Mucosa of rectum (tissue), 2 donors: ENCODE data around the gene ETF1.

Experiments
- H3K27ac ChIP-seq, 2 donors: one replicate each; pipeline ENCODE4 v1.7.0; 2013; ENCODE audit warnings: inconsistent platforms in 2 of 2, low read depth in 2 of 2, low read length in 2 of 2
- H3K27me3 ChIP-seq, 2 donors: one replicate each; pipeline ENCODE4 v1.7.0; 2013; ENCODE audit warnings: low read length in 2 of 2; ENCODE audit not compliant: control insufficient read depth in 2 of 2, insufficient read depth in 2 of 2
- H3K36me3 ChIP-seq, 2 donors: one replicate each; pipeline ENCODE4 v1.7.0; 2013; ENCODE audit warnings: low read length in 2 of 2; ENCODE audit not compliant: control insufficient read depth in 2 of 2, insufficient read depth in 2 of 2
- H3K4me1 ChIP-seq, 2 donors: one replicate each; pipeline ENCODE4 v1.7.0; 2013; ENCODE audit warnings: low read length in 2 of 2, mild to moderate bottlenecking in 1 of 2; ENCODE audit not compliant: control insufficient read depth in 2 of 2, insufficient read depth in 2 of 2
- H3K4me3 ChIP-seq, 2 donors: one replicate each; pipeline ENCODE4 v1.7.0; 2013; ENCODE audit warnings: low read length in 2 of 2
- H3K9ac ChIP-seq, 2 donors: one replicate each; pipeline ENCODE4 v1.7.0; 2013; ENCODE audit warnings: low read length in 2 of 2, low read depth in 1 of 2, mild to moderate bottlenecking in 1 of 2
- H3K9me3 ChIP-seq, 2 donors: one replicate each; pipeline ENCODE4 v1.7.0; 2013; ENCODE audit warnings: low read length in 2 of 2; ENCODE audit not compliant: control insufficient read depth in 2 of 2
- donor health status: healthy.
- donor health status: Normal muscosa, but diverticular disease.

Gene ETF1

DNA sequence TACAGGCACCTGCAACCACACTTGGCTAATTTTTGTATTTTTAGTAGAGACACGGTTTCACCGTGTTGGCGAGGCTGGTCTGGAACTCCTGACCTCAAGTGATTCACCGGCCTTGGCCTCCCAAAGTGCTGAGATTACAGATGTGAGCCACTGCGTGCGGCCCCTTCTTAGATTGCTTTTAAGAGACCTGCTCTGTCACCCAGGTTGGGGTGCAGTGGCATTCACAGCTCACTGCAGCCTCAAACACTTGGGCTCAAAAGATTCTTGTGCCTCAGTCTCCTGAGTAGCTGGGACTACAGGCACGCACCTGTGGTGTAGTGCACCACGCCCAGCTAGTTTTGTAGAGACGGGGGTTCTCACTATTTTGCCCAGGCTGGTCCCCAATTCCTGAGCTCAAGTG, 21.2 kb upstream of the ETF1 start:
- no peak overlapping the region for H3K9ac ChIP-seq
- peaks cover 81 to 83% of the 10 kb centered on the region in 2 donors for H3K36me3 ChIP-seq
- no peak overlapping the region for H3K4me3 ChIP-seq
- H3K27me3 ChIP-seq: no peaks in the 10 kb centered on the region
- no peak overlapping the region for H3K27ac ChIP-seq
- no peaks in the 10 kb centered on the region for H3K4me1 ChIP-seq
- no peaks in the 10 kb centered on the region for H3K9me3 ChIP-seq

DNA sequence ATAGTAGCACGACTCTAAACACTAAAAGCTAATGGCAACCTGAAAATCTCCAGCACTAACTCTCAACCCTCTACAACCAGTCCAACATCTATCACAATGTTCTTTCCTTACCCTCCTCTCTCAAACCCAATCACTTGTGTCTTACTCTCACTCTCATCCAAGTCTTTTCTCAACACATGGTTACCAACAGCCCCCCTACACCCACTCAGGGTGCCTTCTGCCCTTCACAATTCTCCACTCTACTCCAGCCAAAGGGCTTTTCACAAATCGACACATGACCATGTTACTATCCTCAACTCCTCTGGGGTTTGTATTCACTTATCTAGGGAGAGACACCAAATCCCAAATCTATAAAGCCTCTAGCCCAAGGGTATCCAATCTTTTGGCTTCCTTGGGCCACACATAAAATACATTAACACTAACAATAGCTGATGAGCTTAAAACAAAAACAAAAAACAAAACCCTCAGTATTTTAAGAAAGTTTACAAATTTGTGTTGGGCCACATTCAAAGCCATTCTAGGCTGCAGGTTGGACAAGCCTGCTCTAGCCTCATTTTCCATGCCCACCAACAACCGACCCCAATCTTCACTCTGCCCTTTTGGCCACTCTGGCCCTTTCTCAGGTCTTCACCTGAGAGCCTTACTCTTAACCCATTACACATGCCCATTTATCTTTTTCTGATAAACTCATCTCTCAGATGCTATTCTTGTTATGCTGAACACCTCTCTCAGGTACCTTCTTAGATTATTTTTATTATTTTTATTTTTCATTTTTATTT, 20.5 kb upstream of the ETF1 start:
- Histone ChIP-seq H3K4me1 (no peaks in the 10 kb centered on the region), H3K4me3 (no peak overlapping the region), H3K9ac (no peak overlapping the region), H3K36me3 (peaks cover 81 to 83% of the 10 kb centered on the region in 2 donors), H3K9me3 (no peaks in the 10 kb centered on the region), H3K27ac (no peak overlapping the region), H3K27me3 (no peaks in the 10 kb centered on the region)

DNA sequence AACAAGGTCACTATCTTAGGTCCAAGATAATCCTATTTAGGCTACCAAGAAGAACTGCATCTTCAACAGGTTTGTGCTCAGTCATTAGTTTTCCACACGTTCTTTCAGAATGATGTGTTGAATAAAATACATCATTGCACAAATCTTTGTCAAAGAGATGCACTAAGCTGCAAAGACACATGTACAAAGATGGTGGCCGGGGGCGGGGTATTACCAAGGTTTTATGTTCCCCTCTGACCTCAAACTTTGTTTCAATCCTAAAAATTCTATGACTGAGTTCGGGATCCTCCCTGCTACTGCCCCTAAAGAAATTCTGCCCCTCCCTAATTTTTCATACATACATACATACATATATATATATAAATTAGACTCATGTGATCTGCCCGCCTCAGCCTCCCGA, 17.9 kb upstream of the ETF1 start:
- H3K27me3 ChIP-seq: no peaks in the 10 kb centered on the region
- no peak overlapping the region for H3K9ac ChIP-seq
- no peaks in the 10 kb centered on the region for H3K9me3 ChIP-seq
- no peak overlapping the region for H3K4me3 ChIP-seq
- H3K36me3 ChIP-seq: peaks cover 83 to 85% of the 10 kb centered on the region in 2 donors
- H3K4me1 ChIP-seq: no peaks in the 10 kb centered on the region
- H3K27ac ChIP-seq: no peak overlapping the region

DNA sequence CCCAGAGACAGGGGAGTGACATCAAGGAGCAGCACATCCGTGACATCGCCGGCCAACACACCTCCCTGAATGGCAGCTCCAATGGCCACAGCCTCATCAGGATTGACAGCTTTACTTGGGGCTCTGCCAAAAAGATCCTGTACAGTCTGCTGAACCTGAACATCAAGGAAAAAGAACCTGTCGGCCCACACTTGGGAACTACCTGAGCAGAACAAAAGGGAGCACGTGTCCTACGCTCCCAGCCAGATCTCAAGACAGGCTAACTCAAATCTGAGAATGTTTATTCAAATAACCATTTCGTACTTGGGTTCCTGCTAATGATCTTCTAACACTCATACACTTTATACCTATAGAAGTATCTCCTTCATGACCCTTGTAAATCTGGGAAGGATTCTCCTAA, 16.9 kb upstream of the ETF1 start:
- H3K27ac ChIP-seq: no peak overlapping the region
- no peaks in the 10 kb centered on the region for H3K27me3 ChIP-seq
- H3K4me1 ChIP-seq: no peaks in the 10 kb centered on the region
- H3K9ac ChIP-seq: no peak overlapping the region
- H3K36me3 ChIP-seq: peaks cover 78 to 84% of the 10 kb centered on the region in 2 donors
- no peak overlapping the region for H3K4me3 ChIP-seq
- no peaks in the 10 kb centered on the region for H3K9me3 ChIP-seq

DNA sequence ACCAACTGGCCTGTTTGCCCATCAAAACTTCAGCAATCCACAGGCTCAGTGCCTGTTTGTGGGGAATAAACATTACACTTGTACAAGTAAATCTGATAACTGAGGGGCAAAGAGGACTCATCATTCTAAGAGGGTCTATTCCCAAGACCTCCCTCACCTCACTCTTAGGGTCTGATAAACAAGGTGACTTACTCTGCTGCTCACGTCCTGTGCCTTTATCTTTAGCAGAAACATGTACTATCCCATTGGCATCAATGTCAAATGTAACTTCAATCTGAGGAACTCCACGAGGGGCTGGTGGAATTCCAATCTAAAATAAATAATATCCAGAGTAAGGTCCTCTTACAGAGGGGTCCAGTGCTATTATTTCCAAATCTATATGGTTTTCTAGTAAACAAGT, 14.6 kb upstream of the ETF1 start:
- H3K9ac ChIP-seq: no peak overlapping the region
- H3K27me3 ChIP-seq: no peaks in the 10 kb centered on the region
- H3K4me3 ChIP-seq: no peak overlapping the region
- H3K4me1 ChIP-seq: no peaks in the 10 kb centered on the region
- H3K9me3 ChIP-seq: no peaks in the 10 kb centered on the region
- no peak overlapping the region for H3K27ac ChIP-seq
- H3K36me3 ChIP-seq: peaks cover 65 to 82% of the 10 kb centered on the region in 2 donors

DNA sequence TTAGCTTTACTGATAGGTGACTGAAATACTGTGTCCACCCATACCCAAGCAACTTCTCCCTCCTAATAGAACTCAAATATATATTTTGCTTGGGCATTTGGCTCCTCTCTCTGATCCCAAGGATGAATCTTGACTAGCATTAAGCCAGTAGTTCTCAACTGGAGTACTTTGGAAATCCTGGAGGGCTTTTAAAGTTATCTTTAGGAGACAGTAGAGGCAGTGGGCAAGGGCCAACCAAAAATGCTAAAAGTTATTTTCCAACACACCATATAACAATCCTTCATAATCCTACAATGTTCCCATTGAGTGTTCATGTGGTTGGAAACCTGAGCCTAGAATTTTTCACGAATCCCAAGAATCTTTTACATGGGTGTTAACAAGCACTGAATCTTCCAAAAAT, 11.1 kb upstream of the ETF1 start:
- Histone ChIP-seq H3K27ac (no peak overlapping the region), H3K9me3 (no peaks in the 10 kb centered on the region), H3K9ac (no peak overlapping the region), H3K4me1 (no peaks in the 10 kb centered on the region), H3K36me3 (peaks cover 43 to 56% of the 10 kb centered on the region in 2 donors), H3K4me3 (no peak overlapping the region), H3K27me3 (no peaks in the 10 kb centered on the region)

DNA sequence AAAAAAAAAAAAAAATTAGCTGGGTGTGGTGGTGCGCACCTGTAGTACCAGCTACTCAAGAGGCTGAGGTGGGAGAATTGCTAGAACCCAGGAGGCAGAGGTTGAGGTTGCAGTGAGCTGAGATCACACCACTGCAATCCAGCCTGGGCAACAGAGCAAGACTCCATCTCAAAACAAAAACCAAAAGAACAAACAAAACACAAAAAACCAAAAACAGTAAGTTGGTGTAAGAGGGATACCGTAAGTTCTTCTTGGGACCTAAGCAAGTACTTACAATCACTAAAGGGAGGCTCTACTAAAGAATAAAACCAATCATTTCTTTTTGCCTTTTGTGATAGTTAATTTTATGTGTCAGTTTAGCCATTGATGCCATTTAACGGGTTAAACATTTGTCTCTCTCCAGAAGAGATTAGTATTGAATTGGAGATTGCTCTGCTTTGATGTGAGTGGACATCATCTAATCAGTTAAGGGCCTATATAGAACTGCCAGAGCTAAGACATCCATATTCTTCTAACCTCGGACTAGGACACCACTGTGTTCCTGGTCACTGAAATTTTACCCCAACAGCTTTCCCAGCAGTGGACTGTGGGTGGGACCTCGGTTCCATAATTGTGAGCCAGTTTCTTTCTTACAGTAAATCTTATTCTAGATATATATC, 10.5 kb upstream of the ETF1 start:
- H3K27me3 ChIP-seq: no peaks in the 10 kb centered on the region
- H3K4me1 ChIP-seq: no peaks in the 10 kb centered on the region
- H3K27ac ChIP-seq: no peak overlapping the region
- H3K36me3 ChIP-seq: peaks cover 38 to 50% of the 10 kb centered on the region in 2 donors
- no peak overlapping the region for H3K9ac ChIP-seq
- H3K9me3 ChIP-seq: no peaks in the 10 kb centered on the region
- H3K4me3 ChIP-seq: no peak overlapping the region

DNA sequence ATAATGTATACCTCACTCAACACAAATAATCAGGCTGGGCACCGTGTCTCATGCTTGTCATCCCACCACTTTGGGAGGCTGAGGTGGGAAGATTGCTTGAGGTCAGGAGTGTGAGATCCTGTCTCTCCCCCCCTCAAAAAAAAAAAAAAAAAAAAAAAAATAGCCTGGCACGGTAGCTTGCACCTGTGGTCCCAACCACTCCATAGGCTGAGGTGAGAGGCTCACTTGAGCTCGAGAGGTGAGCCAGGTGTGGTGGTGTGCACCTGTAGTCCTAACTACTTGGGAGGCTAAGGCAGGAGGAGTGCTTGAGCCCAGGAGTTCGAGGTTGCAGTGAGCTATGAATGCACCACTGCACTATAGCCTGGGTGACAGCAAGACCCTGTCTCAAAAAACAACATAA, 9.6 kb upstream of the ETF1 start:
- H3K9ac ChIP-seq: no peak overlapping the region
- H3K27ac ChIP-seq: no peak overlapping the region
- no peak overlapping the region for H3K4me3 ChIP-seq
- no peaks in the 10 kb centered on the region for H3K27me3 ChIP-seq
- H3K36me3 ChIP-seq: peaks cover 29 to 41% of the 10 kb centered on the region in 2 donors
- no peaks in the 10 kb centered on the region for H3K9me3 ChIP-seq
- no peaks in the 10 kb centered on the region for H3K4me1 ChIP-seq

DNA sequence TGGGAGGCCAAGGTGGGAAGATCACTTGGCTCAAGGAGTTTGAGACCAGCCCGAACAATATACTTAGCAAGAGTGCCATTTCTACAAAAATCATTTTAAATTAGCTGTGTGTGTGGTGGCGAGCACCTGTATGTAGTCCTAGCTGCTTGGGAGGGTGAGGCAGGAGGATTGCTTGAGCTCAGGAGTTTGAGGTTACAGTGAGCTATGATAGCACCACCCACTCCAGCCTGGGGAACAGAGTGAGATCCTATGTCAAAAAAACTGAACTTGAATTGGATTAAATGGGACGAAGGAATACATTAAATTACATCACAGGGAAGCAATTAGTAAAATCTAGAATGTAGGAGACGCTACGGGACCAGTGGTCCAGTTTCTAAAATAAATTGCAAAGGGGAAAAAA, 6.4 kb upstream of the ETF1 start:
- no peaks in the 10 kb centered on the region for H3K9me3 ChIP-seq
- H3K27me3 ChIP-seq: no peaks in the 10 kb centered on the region
- H3K27ac ChIP-seq: no peak overlapping the region
- H3K4me1 ChIP-seq: peaks cover 8 to 13% of the 10 kb centered on the region in 2 donors
- no peak overlapping the region for H3K9ac ChIP-seq
- peaks cover 7 to 9% of the 10 kb centered on the region in 2 donors for H3K36me3 ChIP-seq
- H3K4me3 ChIP-seq: no peak overlapping the region

DNA sequence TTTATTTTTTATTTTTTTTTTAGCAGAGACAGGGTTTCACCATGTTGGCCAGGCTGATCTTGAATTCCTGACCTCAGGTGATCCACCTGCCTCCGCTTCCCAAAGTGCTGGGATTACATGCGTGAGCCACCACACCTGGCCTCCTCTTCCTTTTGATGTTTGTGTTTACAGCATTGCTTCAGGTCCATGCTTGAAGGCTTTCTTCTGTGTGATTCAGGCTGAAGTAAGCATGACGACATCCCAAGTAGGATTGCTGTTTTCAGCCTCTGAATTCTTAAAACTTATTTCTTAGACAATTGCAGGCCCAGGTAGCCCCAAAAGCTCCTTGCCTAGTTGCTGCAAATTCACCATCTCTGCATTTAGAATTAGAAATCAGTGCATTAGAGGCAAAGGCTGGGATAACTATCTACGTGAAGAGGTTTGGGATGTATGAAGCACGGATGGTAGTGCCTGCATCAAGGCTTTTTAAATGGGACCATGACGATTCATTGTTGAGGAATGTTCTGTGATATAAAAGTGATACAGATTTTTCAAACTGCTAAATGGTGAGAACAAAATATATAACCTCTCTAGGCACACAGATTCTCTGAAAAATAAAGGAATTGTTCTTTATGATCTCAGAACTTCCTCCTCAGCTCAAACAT, 3.0 kb upstream of the ETF1 start:
- Histone ChIP-seq H3K4me3 (no peak overlapping the region), H3K36me3 (no peaks in the 10 kb centered on the region), H3K9ac (no peak overlapping the region), H3K27me3 (no peaks in the 10 kb centered on the region), H3K4me1 (peaks cover 20 to 27% of the 10 kb centered on the region in 2 donors), H3K9me3 (no peaks in the 10 kb centered on the region), H3K27ac (no peak overlapping the region)
